Tibial artery (tissue), 4 donors: ENCODE results near the gene KDM5A.

Source experiments
- DNase-seq, 2 donors: peaks; one replicate each; pipeline ENCODE4 v3.0.0-alpha.2; 2019
- H3K27ac ChIP-seq, 2 donors: fragments of 200-600 bp; sonication (generic) in 1 of 2; 1 replicate in 1 of 2; 2 replicates in 1 of 2; pipeline ENCODE4 v1.5.1; 2018 to 2019; ENCODE audit warnings: mild to moderate bottlenecking in 1 of 2
- H3K27me3 ChIP-seq, 2 donors: fragments of 200-600 bp; sonication (generic) in 1 of 2; one replicate each; pipeline versions ENCODE4 v1.5.1 to v1.6.0; 2016 to 2019
- H3K36me3 ChIP-seq, 3 donors: fragments of 200-600 bp; sonication (generic) in 2 of 3; one replicate each; pipeline ENCODE4 v1.5.1; 2016 to 2019; ENCODE audit warnings: mild to moderate bottlenecking in 2 of 3
- H3K4me1 ChIP-seq, 4 donors: fragments of 200-600 bp; sonication (generic) in 2 of 4; 1 replicate in 3 of 4; 2 replicates in 1 of 4; pipeline ENCODE4 v1.5.1; 2016 to 2019
- H3K4me3 ChIP-seq, 2 donors: fragments of 200-600 bp; sonication (generic) in 1 of 2; 1 replicate in 1 of 2; 2 replicates in 1 of 2; pipeline ENCODE4 v1.5.1; 2018 to 2019; ENCODE audit warnings: mild to moderate bottlenecking in 2 of 2
- H3K9me3 ChIP-seq, 3 donors: fragments of 200-600 bp; sonication (generic) in 1 of 3; one replicate each; pipeline ENCODE4 v1.5.1; 2016 to 2019
- CTCF ChIP-seq, 2 experiments: fragments of 200-600 bp in 1 of 2; fragments of 450-650 bp in 1 of 2; IDR thresholded peaks; one replicate each; pipeline ENCODE4 v1.5.1; 2017 to 2019; ENCODE audit warnings: antibody characterized with exemption in 2 of 2, mild to moderate bottlenecking in 1 of 2, moderate library complexity in 1 of 2
- intact Hi-C: fragments of 100-400 bp; cut with DNase I; formaldehyde crosslinking; loops from one replicate; pipeline ENCODE4 v1.15.0; 2023; ENCODE audit warnings: low total_unique reads

The KDM5A gene

GRCh38 chr12:323507-323906 is 65.6 kb downstream of the KDM5A start:
- Histone ChIP-seq H3K27ac (no peak overlapping the region), H3K9me3 (no peaks in the 10 kb centered on the region), H3K4me1 (no peaks in the 10 kb centered on the region), H3K27me3 (no peaks in the 10 kb centered on the region), H3K4me3 (no peak overlapping the region), H3K36me3 (peaks cover 81 to 98% (median 82%) of the 10 kb centered on the region in 3 donors)
- no peak for TF ChIP-seq CTCF (IDR thresholded peaks at IDR 0.05)
- intact Hi-C loops: no loop called here
- no peak for DNase-seq

- Histone ChIP-seq H3K4me3 (no peak overlapping the region), H3K36me3 (peaks cover 87 to 98% (median 89%) of the 10 kb centered on the region in 3 donors), H3K27ac (no peak overlapping the region), H3K27me3 (no peaks in the 10 kb centered on the region), H3K4me1 (no peaks in the 10 kb centered on the region), H3K9me3 (no peaks in the 10 kb centered on the region)
- intact Hi-C loops: no loop called here
- DNase-seq: no peak
- TF ChIP-seq CTCF (IDR thresholded peaks at IDR 0.05): no peak
Measured at GRCh38 chr12:321606-322326, 67.4 kb downstream of the KDM5A start.

GRCh38 chr12:318759-319515 is 70.2 kb downstream of the KDM5A start:
- TF ChIP-seq CTCF (IDR thresholded peaks at IDR 0.05): no peak
- Histone ChIP-seq H3K9me3 (no peaks in the 10 kb centered on the region), H3K4me3 (no peak overlapping the region), H3K4me1 (no peaks in the 10 kb centered on the region), H3K27ac (no peak overlapping the region), H3K27me3 (no peaks in the 10 kb centered on the region), H3K36me3 (peaks cover 93 to 99% (median 98%) of the 10 kb centered on the region in 3 donors)
- intact Hi-C loops: no loop called here
- no peak for DNase-seq

GRCh38 chr12:308511-308910 is 80.6 kb downstream of the KDM5A start:
- intact Hi-C loops: no loop called here
- Histone ChIP-seq H3K27ac (no peak overlapping the region), H3K27me3 (no peaks in the 10 kb centered on the region), H3K4me1 (no peaks in the 10 kb centered on the region), H3K36me3 (peaks cover 84 to 96% (median 87%) of the 10 kb centered on the region in 3 donors), H3K4me3 (no peak overlapping the region), H3K9me3 (no peaks in the 10 kb centered on the region)
- TF ChIP-seq CTCF (IDR thresholded peaks at IDR 0.05): no peak
- no peak for DNase-seq

GRCh38 chr12:307406-307805 is 81.7 kb downstream of the KDM5A start:
- H3K27me3 ChIP-seq: no peaks in the 10 kb centered on the region
- intact Hi-C loops: no loop called here
- no peak for TF ChIP-seq CTCF (IDR thresholded peaks at IDR 0.05)
- H3K36me3 ChIP-seq: peaks cover 83 to 96% (median 87%) of the 10 kb centered on the region in 3 donors
- no peak overlapping the region for H3K27ac ChIP-seq
- H3K4me3 ChIP-seq: no peak overlapping the region
- DNase-seq: no peak
- no peaks in the 10 kb centered on the region for H3K4me1 ChIP-seq
- H3K9me3 ChIP-seq: no peaks in the 10 kb centered on the region
